DND-41 (cell line): ENCODE results near the gene BOLA2B.
A peak's percentile ranks its signal among the peaks of the same experiment; 100 is the strongest.
"Not testable (repeated sequence)": the region's sequence is repeated elsewhere in the genome, so short reads cannot be mapped to it uniquely, and the experiment has no call there.

Experiments used
- ATAC-seq: fragments of 200-7000 bp; cut with Tn5 transposase; 3 replicates; pipeline ENCODE4 v1.9.1; 2021; ENCODE audit warnings: low read depth; ENCODE audit not compliant: insufficient read depth
- DNase-seq: peaks from one replicate; pipeline ENCODE4 v3.0.0-alpha.2; 2020
- H2AFZ ChIP-seq: 2 replicates; pipeline ENCODE4 v1.6.0; 2012; ENCODE audit warnings: low read depth, low read length
- H3K27ac ChIP-seq: 2 replicates; pipeline ENCODE4 v1.5.1; 2012; ENCODE audit warnings: low read length, inconsistent platforms
- H3K27me3 ChIP-seq: fragments of 200-600 bp; sonication (generic); 2 replicates; pipeline ENCODE4 v1.6.0; 2012; ENCODE audit warnings: low read length, mild to moderate bottlenecking, inconsistent platforms; ENCODE audit not compliant: insufficient read depth, poor library complexity
- H3K36me3 ChIP-seq: 2 replicates; pipeline ENCODE4 v1.5.1; 2012; ENCODE audit warnings: low read length, inconsistent platforms; ENCODE audit not compliant: insufficient read depth
- H3K4me1 ChIP-seq: 2 replicates; pipeline ENCODE4 v1.5.1; 2012; ENCODE audit warnings: mild to moderate bottlenecking, low read length; ENCODE audit not compliant: insufficient read depth
- H3K4me2 ChIP-seq: 2 replicates; pipeline ENCODE4 v1.6.0; 2012; ENCODE audit warnings: mild to moderate bottlenecking, moderate library complexity, low read length, inconsistent platforms; ENCODE audit not compliant: insufficient read depth
- H3K4me3 ChIP-seq, 2 experiments: fragments of 200-600 bp in 1 of 2; shearing (Covaris generic) in 1 of 2; 2 replicates each; pipeline ENCODE4 v1.5.1; 2012 to 2016; ENCODE audit warnings: inconsistent platforms in 2 of 2, low read length in 2 of 2, mild to moderate bottlenecking in 2 of 2, low read depth in 1 of 2, moderate library complexity in 1 of 2
- H3K79me2 ChIP-seq: 2 replicates; pipeline ENCODE4 v1.6.0; 2012; ENCODE audit warnings: low read length, inconsistent platforms; ENCODE audit not compliant: insufficient read depth
- H3K9ac ChIP-seq: 2 replicates; pipeline ENCODE4 v1.6.0; 2012; ENCODE audit warnings: low read depth, mild to moderate bottlenecking, inconsistent platforms, low read length, moderate library complexity
- H3K9me3 ChIP-seq: 2 replicates; pipeline ENCODE4 v1.5.1; 2012; ENCODE audit warnings: low read length, moderate library complexity, mild to moderate bottlenecking, inconsistent platforms; ENCODE audit not compliant: insufficient read depth, severe bottlenecking
- H4K20me1 ChIP-seq: 2 replicates; pipeline ENCODE4 v1.6.0; 2012; ENCODE audit warnings: low read length; ENCODE audit not compliant: insufficient read depth
- EZH2 ChIP-seq: IDR thresholded peaks from 3 replicates; pipeline ENCODE4 v1.6.1; 2012; ENCODE audit warnings: borderline replicate concordance, low read depth, mild to moderate bottlenecking, moderate library complexity, low read length, inconsistent platforms; ENCODE audit not compliant: severe bottlenecking
- TF ChIP-seq, protein P1 (sequence below): IDR thresholded peaks from 2 replicates; pipeline ENCODE4 v1.5.1; 2012; ENCODE audit warnings: borderline replicate concordance, low read length, moderate library complexity, mild to moderate bottlenecking; ENCODE audit not compliant: poor library complexity, severe bottlenecking; ENCODE audit errors: extremely low read depth

The BOLA2B gene

DNA sequence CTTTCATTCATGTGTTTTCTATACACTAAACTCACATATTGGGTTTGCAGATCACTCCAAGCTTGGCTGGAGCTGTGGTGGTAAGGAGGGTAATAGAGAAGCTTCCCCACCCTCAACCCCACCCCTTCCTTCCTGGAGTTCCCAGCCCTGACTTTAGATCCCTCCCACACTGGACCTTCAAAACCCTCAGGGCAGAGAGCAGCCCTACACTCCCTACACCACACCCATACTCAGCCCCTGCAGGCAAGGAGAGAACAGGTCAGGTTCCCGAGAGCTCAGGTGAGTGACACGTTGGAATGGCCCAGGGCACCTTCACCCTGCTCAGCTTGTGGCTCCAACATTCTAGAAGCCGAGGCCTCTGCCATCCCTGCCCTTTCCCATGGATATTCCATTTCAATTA is 5.6 kb upstream of the BOLA2B start, which contains the start of gene SULT1A3:
TSS of gene SULT1A3 (plus strand) at position 207 of the 400 bp plus-strand sequence. CDS start 1,474 bp downstream, outside the sequence.
- not testable (repeated sequence) for DNase-seq, H3K36me3 ChIP-seq, H3K27me3 ChIP-seq, H2AFZ ChIP-seq, H3K9ac ChIP-seq, ATAC-seq, H3K9me3 ChIP-seq, H3K4me3 ChIP-seq, H3K4me1 ChIP-seq, H3K27ac ChIP-seq, H3K79me2 ChIP-seq, H4K20me1 ChIP-seq, H3K4me2 ChIP-seq

DNA sequence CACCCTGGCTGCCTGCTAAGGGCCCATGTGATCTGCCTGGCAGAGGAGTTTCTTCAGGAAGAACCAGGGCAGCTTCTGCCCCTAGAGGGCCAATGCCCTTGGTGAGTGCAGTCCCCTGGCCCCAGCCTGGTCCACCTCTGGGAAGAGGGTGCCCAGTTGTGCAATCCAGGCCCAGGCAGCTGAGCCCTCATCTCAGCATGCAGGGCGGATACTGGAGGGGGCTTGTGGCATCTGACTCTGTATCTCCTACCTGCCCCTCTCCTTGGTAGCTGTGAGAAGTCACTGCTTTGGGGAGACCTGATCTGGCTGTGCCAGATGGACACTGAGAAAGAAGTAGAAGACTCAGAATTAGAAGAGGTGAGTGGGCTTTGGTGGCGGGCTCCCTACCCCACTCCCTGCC is 3.5 kb upstream of the BOLA2B start:
- H2AFZ ChIP-seq, H3K36me3 ChIP-seq, H3K27ac ChIP-seq, H3K9ac ChIP-seq, H3K4me3 ChIP-seq, H3K79me2 ChIP-seq, H3K4me2 ChIP-seq, H3K4me1 ChIP-seq, H3K9me3 ChIP-seq, ATAC-seq, DNase-seq, H3K27me3 ChIP-seq, H4K20me1 ChIP-seq: not testable (repeated sequence)

DNA sequence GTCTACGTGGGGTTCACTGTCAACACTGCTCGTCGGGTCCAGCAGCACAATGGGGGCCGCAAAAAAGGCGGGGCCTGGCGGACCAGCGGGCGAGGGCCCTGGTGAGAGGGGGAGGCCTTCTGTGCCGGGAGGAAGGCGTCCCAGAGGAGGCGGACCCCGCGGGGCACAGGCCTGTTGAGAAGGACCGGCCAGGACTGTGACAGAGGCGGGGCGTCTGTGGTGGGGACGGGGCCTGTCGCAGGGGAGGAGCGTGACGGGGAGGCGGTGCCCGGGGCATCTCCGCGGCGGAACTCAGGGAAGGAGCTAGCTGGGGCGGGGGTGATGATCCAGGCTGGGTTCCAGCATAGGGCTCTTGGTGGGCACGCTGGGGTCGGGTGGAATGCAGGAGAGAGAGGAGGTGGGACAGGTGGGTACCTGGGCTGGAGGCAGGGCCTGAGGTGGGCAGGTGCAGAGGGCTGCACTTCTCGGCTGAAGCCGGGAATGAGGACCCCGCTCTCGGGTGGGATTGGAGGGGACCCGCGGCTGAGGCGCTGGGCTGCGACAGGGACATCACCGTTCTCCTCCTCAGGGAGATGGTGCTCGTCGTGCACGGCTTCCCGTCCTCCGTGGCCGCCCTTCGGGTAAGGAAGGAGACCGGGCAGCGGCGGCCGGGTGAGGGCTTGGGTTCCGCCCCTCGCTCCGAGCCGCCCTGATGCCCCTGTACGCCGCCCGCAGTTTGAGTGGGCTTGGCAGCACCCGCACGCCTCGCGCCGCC is 883 bp upstream of the BOLA2B start:
- peak overlapping the region in 1 of 2 experiments; percentile 57; a peak in 2 of 4 replicates for H3K4me3 ChIP-seq
- peak overlapping the region; percentile 64 for H3K4me2 ChIP-seq
- not testable (repeated sequence) for H3K36me3 ChIP-seq, H4K20me1 ChIP-seq, DNase-seq, H3K9me3 ChIP-seq, H2AFZ ChIP-seq, H3K4me1 ChIP-seq, H3K27ac ChIP-seq, H3K79me2 ChIP-seq, H3K27me3 ChIP-seq
- ATAC-seq, result peak; percentile 76
- 0 out of 2 replicates have a peak overlapping the region, but pooled peaks have one; percentile 36 for H3K9ac ChIP-seq

DNA sequence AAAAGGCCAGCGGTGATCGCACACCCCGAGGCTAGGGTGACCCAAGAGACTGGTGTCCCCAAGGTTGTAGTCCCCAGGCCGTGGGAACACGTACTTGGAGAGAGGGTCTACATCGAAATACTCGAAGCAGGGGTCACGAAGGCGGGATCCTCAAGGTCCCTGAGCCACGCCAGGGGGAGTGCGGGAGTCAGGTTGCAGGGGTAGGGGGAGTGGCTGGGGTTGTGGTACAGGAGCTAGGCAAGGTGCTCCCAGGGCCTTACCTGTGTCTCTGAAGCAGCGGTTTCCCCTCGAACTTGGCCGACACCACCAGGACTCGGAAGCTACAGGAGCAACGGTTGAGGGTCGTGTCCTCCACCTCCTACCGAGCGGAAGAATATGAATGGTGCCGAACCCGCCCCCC is 368 bp downstream of the BOLA2B start:
- not testable (repeated sequence) for H4K20me1 ChIP-seq, H2AFZ ChIP-seq, DNase-seq, H3K9me3 ChIP-seq, H3K4me3 ChIP-seq, H3K79me2 ChIP-seq, H3K27ac ChIP-seq, H3K4me1 ChIP-seq, H3K27me3 ChIP-seq, H3K4me2 ChIP-seq, H3K9ac ChIP-seq, H3K36me3 ChIP-seq
- peak; percentile 13 for ATAC-seq

DNA sequence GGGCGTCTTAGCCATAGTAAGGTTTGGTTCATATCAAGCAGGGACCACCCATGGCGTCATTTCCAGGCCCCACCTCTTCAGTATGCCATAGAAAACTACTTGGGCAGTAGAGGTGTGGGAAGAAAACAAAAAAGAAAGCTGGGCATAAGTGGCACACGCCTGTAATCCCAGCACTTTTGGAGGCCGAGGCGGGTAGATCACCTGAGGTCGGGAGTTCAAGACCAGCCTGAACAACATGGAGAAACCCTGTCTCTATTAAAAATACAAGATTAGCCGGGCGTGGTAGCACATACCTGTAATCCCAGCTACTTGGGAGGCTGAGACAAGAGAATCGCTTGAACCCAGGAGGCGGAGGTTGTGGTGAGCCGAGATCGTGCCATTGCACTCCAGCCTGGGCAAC is 2.3 kb downstream of the BOLA2B start:
- H3K79me2 ChIP-seq, result peaks cover 22% of the 10 kb centered on the region
- H3K4me2 ChIP-seq, H3K9me3 ChIP-seq, H2AFZ ChIP-seq, DNase-seq, H3K4me3 ChIP-seq, H3K27ac ChIP-seq, ATAC-seq, H3K27me3 ChIP-seq, H3K9ac ChIP-seq: not testable (repeated sequence)
- H4K20me1 ChIP-seq, result peaks cover 19% of the 10 kb centered on the region
- peaks cover 25% of the 10 kb centered on the region for H3K4me1 ChIP-seq
- H3K36me3 ChIP-seq, result peaks cover 22% of the 10 kb centered on the region

DNA sequence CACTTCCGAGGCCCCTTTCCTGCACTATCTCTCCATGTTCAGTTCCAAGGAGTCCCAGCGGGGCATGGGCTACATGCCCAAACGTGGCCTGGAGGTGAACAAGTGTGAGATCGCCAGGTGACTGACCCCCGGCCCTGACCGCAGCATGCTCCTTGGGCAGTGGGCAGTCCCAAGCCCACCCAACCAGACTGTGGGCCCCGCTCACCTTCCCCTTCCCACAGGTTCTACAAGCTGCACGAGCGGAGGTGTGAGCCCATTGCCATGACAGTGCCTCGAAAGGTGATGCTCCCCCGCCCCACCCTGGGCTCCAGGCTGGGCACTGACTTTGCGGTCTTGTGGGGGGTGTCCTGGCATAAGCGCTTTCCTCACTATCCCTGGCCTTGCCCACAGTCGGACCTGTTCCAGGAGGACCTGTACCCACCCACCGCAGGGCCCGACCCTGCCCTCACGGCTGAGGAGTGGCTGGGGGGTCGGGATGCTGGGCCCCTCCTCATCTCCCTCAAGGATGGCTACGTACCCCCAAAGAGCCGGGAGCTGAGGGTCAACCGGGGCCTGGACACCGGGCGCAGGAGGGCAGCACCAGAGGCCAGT is 5.4 kb downstream of the BOLA2B start:
- Histone ChIP-seq H3K9ac (no peak overlapping the region), H3K4me2 (peak overlapping the region; percentile 22; the same call in 1 of the 2 replicates), H3K79me2 (peaks cover 47% of the 10 kb centered on the region), H3K36me3 (peaks cover 41% of the 10 kb centered on the region), H3K27me3 (no peaks in the 10 kb centered on the region), H4K20me1 (peaks cover 26% of the 10 kb centered on the region), H3K4me1 (peaks cover 42% of the 10 kb centered on the region), H3K27ac (peak overlapping the region; percentile 36), H3K4me3 (no peak overlapping the region), H3K9me3 (no peaks in the 10 kb centered on the region), H2AFZ (no peak overlapping the region)
- no peak for TF ChIP-seq EZH2
- TF ChIP-seq, protein P1, sequence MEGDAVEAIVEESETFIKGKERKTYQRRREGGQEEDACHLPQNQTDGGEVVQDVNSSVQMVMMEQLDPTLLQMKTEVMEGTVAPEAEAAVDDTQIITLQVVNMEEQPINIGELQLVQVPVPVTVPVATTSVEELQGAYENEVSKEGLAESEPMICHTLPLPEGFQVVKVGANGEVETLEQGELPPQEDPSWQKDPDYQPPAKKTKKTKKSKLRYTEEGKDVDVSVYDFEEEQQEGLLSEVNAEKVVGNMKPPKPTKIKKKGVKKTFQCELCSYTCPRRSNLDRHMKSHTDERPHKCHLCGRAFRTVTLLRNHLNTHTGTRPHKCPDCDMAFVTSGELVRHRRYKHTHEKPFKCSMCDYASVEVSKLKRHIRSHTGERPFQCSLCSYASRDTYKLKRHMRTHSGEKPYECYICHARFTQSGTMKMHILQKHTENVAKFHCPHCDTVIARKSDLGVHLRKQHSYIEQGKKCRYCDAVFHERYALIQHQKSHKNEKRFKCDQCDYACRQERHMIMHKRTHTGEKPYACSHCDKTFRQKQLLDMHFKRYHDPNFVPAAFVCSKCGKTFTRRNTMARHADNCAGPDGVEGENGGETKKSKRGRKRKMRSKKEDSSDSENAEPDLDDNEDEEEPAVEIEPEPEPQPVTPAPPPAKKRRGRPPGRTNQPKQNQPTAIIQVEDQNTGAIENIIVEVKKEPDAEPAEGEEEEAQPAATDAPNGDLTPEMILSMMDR, result no peak
- peak; percentile 13 for DNase-seq
- no peak for ATAC-seq
